ENCODE results near the gene SLC12A2. TPM values are rescaled to one million over a fixed set of nuclear protein-coding genes. Genes with fewer than 3 reads are reported as not detected.

The SLC12A2 gene
- total RNA-seq, 4 donors from 2014 or later, result 21.2 to 31.1 (median 27.1) TPM

DNA sequence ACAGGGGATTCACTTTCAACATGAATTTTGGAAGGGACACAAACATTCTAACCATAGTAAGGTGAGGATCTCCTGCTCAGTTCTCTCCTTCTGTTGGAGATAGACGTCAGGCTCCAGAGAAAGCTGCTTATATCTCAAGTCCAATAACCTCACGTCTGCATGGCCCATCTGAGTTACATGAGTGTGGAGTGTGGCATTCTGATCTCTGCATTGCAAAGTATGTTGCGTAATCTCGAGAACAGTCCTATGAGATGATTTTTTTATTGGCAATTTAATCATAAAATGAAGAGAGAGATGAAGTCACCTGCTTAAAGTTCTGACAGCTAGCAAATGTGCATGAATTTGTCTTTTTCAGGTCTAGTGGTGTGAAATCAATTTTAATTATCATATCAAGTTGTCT lies 118.8 kb downstream of the SLC12A2 start:
- TF ChIP-seq, protein P1, sequence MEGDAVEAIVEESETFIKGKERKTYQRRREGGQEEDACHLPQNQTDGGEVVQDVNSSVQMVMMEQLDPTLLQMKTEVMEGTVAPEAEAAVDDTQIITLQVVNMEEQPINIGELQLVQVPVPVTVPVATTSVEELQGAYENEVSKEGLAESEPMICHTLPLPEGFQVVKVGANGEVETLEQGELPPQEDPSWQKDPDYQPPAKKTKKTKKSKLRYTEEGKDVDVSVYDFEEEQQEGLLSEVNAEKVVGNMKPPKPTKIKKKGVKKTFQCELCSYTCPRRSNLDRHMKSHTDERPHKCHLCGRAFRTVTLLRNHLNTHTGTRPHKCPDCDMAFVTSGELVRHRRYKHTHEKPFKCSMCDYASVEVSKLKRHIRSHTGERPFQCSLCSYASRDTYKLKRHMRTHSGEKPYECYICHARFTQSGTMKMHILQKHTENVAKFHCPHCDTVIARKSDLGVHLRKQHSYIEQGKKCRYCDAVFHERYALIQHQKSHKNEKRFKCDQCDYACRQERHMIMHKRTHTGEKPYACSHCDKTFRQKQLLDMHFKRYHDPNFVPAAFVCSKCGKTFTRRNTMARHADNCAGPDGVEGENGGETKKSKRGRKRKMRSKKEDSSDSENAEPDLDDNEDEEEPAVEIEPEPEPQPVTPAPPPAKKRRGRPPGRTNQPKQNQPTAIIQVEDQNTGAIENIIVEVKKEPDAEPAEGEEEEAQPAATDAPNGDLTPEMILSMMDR (IDR thresholded peaks at IDR 0.05; ENCODE audit: low read depth), result no peak

DNA sequence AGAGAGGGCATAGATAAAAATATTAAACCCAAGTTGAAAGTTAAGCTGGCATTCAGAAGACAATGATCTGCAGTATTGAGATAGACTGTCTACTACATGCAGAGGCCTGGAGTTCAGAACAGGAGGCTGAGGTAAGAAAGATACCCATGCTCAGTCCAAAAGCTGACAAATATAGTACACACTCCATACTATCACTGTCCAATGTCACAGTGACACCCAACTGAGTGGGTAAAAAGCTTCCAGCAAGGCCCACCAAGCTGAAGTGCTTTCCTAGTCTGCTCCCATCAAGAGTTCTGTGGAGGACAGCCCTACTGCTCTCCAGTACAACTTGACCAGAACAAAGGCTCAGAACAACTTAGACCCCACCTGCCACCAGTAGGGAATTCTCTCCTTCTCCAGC lies 124.9 kb downstream of the SLC12A2 start:
- TF ChIP-seq, protein P1 (IDR thresholded peaks at IDR 0.05; ENCODE audit: low read depth), result no peak

DNA sequence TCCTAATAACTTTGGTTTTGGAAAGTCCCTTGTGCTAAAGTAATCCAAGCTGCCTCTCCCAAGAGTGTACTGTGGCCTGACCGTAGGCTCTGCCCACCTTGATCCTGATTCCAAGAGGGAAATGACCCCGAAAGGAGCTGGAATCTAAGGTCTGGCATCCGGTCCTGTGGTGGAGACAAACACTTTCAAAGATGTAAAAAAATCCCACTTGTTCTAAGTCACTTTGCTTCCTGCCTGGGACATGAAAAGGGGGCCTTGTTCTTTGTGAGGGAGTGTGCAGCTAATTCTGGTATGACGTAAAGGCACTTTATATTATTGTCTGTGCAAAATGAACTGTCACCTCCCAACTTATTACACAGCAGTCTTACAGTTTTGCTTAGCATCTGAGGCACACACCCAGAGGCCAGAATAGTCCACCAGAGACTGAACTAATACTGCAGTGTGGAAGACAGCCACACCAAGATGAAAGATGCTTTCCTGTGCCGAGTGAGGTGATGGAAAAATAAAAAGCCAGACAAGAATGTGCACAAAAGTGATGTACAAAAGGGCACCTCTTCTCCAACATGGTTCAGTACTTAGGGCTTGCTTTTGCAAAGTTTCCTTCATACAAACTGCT lies 128.7 kb downstream of the SLC12A2 start:
- TF ChIP-seq, protein P1 (IDR thresholded peaks at IDR 0.05; ENCODE audit: low read depth), result no peak

DNA sequence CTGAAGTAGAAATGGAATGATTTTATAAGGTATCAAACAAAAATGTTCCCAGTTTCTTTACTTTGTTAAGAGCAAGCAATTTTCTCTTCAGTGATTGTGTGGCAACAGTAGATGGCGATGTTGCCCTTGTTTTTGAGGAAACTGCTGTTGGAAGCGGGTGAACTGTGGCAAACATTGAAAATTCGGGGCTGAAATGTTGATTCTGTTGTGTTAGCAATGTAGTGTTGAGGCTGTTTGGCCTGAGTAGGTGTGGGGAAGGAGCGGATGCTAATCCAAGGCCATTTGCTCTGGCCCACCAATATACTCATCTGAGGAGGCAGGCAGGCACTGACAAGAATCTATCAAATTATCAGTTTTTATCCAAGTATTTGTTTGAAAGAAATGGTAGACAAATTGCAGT lies 129.8 kb downstream of the SLC12A2 start:
- TF ChIP-seq, protein P1 (IDR thresholded peaks at IDR 0.05; ENCODE audit: low read depth), result no peak

DNA sequence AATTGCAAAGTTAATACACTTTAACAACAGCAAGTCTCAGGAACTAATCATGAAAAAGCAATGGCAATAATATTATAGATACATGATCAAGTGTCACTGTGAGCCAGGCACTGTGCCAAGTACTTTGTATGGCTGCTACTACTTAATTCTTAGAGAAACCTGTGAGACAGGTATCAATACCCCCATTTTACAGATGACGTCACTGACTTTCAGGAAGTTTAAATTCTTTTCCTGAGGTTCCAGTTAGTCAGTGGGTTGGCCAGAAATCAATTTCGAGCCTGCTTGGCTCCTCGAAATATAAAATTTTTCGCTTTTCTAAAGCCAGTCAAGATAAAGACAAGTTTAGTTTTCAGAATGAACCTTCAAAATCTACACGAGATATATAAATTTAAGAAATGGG lies 130.3 kb downstream of the SLC12A2 start:
- TF ChIP-seq, protein P1 (IDR thresholded peaks at IDR 0.05; ENCODE audit: low read depth), result no peak

DNA sequence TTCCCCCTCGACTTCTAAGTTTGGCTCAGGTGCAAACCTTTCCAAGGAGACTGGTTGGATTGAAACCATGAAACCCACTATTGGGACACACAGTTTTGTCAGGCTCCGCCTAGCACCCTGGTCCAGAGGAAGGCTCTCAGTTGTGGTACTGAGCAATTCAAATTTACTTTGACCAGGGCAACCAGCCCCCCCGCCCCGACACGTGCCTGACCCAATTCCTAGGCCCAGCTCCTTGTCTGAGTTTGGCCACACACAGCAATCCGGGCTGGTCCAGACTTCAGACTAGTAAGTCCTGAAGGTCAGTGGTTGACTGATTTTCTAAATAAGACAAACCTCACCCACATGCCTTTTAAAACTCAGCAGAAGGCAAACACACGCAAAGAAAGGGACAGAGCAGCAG lies 132.7 kb downstream of the SLC12A2 start:
- TF ChIP-seq, protein P1 (IDR thresholded peaks at IDR 0.05; ENCODE audit: low read depth), result no peak

DNA sequence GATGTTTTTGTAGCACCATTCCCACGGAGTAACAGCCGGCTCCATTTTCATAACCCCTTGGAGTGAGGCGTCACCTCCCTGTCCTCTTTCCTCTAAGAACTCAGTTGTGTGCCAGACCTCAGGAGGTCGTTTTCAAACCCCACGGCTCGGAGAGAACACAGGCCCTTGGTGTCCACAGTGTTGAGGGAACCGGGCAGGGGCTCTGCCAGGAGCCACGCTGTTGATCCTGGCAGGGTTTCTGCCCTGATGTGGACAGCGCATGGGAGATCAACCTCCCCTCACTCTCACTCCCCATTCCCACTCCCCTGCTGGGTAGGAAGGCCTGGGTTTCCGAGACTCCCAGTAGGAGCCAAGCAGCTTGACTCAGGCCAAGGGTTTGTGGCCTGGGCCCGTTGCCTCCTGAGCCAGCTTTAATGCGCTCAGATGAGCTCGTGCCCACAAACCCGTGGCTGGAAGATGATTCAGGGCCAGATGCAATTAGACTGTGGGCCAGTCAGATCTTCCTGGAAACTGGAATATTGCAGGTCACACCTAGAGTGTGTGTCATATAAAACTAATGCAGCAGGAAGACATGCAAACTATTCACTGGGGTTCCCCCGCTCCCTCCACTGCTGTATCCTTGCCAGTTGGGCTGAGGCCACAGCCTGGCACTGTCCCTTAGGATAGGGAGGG lies 133.4 kb downstream of the SLC12A2 start:
- TF ChIP-seq, protein P1 (IDR thresholded peaks at IDR 0.05; ENCODE audit: low read depth), result no peak
